ENCODE data around the gene LYRM4. TPM values are rescaled to one million over a fixed set of nuclear protein-coding genes. Genes with fewer than 3 reads are reported as not detected.

The LYRM4 gene
- total and polyA plus RNA-seq, 12 donors, result 18.3 to 33.0 (median 24.5) TPM

DNA sequence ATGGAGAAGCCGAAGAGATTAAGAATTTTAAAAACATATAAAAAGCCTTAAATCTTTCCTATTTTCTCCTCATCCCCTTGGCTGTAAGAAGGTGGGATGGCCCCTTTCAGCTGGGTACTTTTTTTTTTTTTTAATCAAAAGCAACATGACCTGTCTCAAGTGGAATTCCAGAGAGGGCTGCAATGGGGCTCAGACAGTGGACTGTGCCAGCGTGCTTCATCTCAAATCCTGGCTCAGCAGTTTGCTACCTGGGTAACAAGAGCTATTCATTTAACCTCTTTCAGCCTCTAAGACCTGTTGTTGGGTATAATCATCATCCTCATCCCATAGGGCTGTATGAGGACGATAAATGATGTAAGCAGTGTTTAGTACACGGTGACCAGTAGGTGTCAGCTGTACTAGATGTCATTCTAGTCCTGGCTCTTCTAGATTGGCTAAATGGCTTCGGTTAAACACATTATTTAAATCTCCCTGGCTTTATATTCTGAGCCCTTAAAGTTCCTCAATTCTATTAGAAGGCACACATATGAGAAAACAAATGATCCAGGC, 182.6 kb downstream of the LYRM4 start:
- Histone ChIP-seq H3K4me1 (peaks cover 0 to 4% (median 0%) of the 10 kb centered on the region in 9 donors), H3K27me3 (no peaks in the 10 kb centered on the region), H3K36me3 (no peaks in the 10 kb centered on the region), H3K9me3 (no peaks in the 10 kb centered on the region), H3K27ac (no peak overlapping the region), H3K4me3 (no peak overlapping the region)
- TF ChIP-seq, protein P1, sequence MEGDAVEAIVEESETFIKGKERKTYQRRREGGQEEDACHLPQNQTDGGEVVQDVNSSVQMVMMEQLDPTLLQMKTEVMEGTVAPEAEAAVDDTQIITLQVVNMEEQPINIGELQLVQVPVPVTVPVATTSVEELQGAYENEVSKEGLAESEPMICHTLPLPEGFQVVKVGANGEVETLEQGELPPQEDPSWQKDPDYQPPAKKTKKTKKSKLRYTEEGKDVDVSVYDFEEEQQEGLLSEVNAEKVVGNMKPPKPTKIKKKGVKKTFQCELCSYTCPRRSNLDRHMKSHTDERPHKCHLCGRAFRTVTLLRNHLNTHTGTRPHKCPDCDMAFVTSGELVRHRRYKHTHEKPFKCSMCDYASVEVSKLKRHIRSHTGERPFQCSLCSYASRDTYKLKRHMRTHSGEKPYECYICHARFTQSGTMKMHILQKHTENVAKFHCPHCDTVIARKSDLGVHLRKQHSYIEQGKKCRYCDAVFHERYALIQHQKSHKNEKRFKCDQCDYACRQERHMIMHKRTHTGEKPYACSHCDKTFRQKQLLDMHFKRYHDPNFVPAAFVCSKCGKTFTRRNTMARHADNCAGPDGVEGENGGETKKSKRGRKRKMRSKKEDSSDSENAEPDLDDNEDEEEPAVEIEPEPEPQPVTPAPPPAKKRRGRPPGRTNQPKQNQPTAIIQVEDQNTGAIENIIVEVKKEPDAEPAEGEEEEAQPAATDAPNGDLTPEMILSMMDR (IDR thresholded peaks at IDR 0.05), result peak in 7 of 9 donors; percentile 18 to 53 (median 33)
- no peak for DNase-seq
- WGBS, 2 donors, result 42 to 52% methylated on average over 5 of the region's 5 CpGs
- peak in 3 of 8 donors; percentile 65 to 71 (median 65) for ATAC-seq
- intact Hi-C loops (cut with DNase I), result loop anchor here in 2 of 10 donors (5.0 to 10.0 kb wide), 3 partner anchors 34 to 317 kb away; no protein-coding TSS in a partner anchor

DNA sequence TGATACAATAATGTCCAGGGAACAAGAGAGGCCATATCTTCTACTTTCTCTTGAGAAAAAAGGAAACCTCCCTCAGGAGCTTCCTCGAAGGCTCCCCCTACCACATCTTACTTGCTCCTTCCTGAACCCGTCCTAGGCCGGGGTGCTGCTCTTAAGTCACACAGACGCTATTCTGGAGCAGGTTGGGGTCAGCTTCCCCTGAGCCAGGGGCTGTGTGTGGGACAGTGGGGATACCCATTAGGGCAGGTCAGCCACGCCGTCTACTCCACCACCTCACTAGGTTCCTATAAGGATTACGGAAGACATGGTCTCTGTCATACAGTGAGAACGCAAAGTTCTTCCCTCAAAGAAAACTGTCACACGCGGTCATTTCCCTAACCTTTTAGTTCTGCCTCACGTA, 183.8 kb downstream of the LYRM4 start:
- no peak for ATAC-seq
- no peaks in the 10 kb centered on the region for H3K27me3 ChIP-seq
- WGBS, 2 donors, result 90 to 95% methylated on average over 11 of the region's 11 CpGs
- TF ChIP-seq, protein P1 (IDR thresholded peaks at IDR 0.05), result no peak
- no peaks in the 10 kb centered on the region for H3K36me3 ChIP-seq
- H3K4me3 ChIP-seq, result no peak overlapping the region
- intact Hi-C loops (cut with DNase I), result loop anchor here in 2 of 10 donors (5.0 to 10.0 kb wide), 3 partner anchors 35 to 318 kb away; no protein-coding TSS in a partner anchor
- no peaks in the 10 kb centered on the region for H3K4me1 ChIP-seq
- H3K27ac ChIP-seq, result no peak overlapping the region
- DNase-seq, result no peak
- no peaks in the 10 kb centered on the region for H3K9me3 ChIP-seq

DNA sequence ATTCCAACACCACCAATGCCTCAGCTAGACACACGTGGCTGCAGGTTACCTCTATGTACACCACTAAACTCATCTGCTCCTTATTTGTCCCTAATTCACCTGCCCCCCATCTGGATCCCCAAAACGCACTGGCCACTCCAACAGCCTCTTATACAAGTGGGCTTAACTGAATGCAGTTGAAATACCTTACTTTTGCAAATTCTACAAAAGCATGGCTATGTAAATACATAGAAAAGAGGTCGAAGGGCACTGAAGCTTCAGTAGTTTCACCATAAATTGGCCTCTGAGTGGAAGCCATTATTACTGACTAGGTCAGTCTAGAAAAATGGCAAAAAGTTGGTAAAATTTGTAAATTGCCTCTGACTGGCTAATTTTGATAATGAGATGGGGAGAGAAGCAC, 186.8 kb downstream of the LYRM4 start:
- DNase-seq (no peak), ATAC-seq (no peak)
- Histone ChIP-seq H3K9me3 (no peaks in the 10 kb centered on the region), H3K4me3 (no peak overlapping the region), H3K27me3 (no peaks in the 10 kb centered on the region), H3K4me1 (no peaks in the 10 kb centered on the region), H3K36me3 (no peaks in the 10 kb centered on the region), H3K27ac (no peak overlapping the region)
- WGBS, 2 donors, result 76 to 91% methylated on average over 3 of the region's 3 CpGs
- TF ChIP-seq, protein P1 (IDR thresholded peaks at IDR 0.05), result no peak
- intact Hi-C loops (cut with DNase I), result loop anchor here in 1 of 10 donors (10.0 kb wide), 1 partner anchor 321 kb away; no protein-coding TSS in a partner anchor

DNA sequence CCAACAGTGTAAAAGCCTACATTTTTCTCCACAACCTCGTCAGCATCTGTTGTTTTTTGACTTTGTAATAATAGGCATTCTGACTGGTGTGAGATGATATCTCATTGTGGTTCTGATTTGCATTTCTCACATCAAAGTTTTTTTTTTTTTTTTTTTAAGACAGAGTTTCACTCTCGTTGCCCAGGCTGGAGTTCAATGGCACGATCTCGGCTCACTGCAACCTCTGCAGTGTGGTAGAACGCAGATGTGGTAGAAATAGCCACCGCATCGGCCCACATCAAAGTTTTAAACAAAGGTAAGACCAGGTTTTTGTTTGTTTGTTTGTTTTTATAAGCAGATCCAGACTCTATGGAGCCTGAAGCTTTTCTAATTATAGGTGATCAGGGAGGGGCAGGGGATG, 188.3 kb downstream of the LYRM4 start:
- intact Hi-C loops (cut with DNase I), result loop anchor here in 1 of 10 donors (10.0 kb wide), 1 partner anchor 322 kb away; no protein-coding TSS in a partner anchor
- Histone ChIP-seq H3K27ac (no peak overlapping the region), H3K36me3 (no peaks in the 10 kb centered on the region), H3K4me1 (no peaks in the 10 kb centered on the region), H3K27me3 (no peaks in the 10 kb centered on the region), H3K4me3 (no peak overlapping the region), H3K9me3 (peaks cover 0 to 2% (median 0%) of the 10 kb centered on the region in 11 donors)
- ATAC-seq (no peak), DNase-seq (no peak)
- TF ChIP-seq, protein P1 (IDR thresholded peaks at IDR 0.05), result no peak
- 83 to 94% methylated on average over 7 of the region's 7 CpGs for WGBS, 2 donors

All from heart right ventricle (tissue), 16 donors.